ENCODE measurements around the gene SLC12A4. TPM values are rescaled to one million over a fixed set of nuclear protein-coding genes. Genes with fewer than 3 reads are reported as not detected.

The SLC12A4 gene
- polyA plus RNA-seq, 4 donors = 32.4 to 47.4 (median 40.2) TPM

GRCh38 chr16:67907397-67908180 lies 60.8 kb downstream of the SLC12A4 start:
- no peak for DNase-seq (ENCODE audit: low read depth in 4 of 4, low spot score in 2 of 4)

GRCh38 chr16:67902831-67903230 lies 65.6 kb downstream of the SLC12A4 start:
- no peak for DNase-seq (ENCODE audit: low read depth in 4 of 4, low spot score in 2 of 4)

- DNase-seq (ENCODE audit: low read depth in 4 of 4, low spot score in 2 of 4) = no peak
Observed at GRCh38 chr16:67901734-67902133, 66.7 kb downstream of the SLC12A4 start.

- no peak for DNase-seq (ENCODE audit: low read depth in 4 of 4, low spot score in 2 of 4)
Observed at GRCh38 chr16:67897231-67897630, 71.2 kb downstream of the SLC12A4 start.

- DNase-seq (ENCODE audit: low read depth in 4 of 4, low spot score in 2 of 4) = no peak
Observed at GRCh38 chr16:67893743-67894399, 74.6 kb downstream of the SLC12A4 start.

Other genes with a start within 250 kb of the SLC12A4 start
- 10 to 100 TPM; 18.7 to 25.6 (median 23.7) TPM for gene GFOD2, start 249.3 kb downstream of the SLC12A4 start, polyA plus RNA-seq (ENCODE audit: insufficient read length in 4 of 4)
- gene RANBP10, start 162.1 kb downstream of the SLC12A4 start, polyA plus RNA-seq (ENCODE audit: insufficient read length in 4 of 4) = 10 to 100 TPM; 18.4 to 34.4 (median 25.0) TPM
- gene TSNAXIP1, start 161.7 kb downstream of the SLC12A4 start, polyA plus RNA-seq (ENCODE audit: insufficient read length in 4 of 4) = 10 to 100 TPM in 1 of 4 donors, 1 to 10 TPM in 3; 6.3 to 10.7 (median 7.7) TPM
- 10 to 100 TPM; 26.8 to 40.0 (median 32.0) TPM for gene THAP11, start 126.3 kb downstream of the SLC12A4 start, polyA plus RNA-seq (ENCODE audit: insufficient read length in 4 of 4)
- 100 to 1,000 TPM; 114 to 134 (median 127) TPM for gene NUTF2, start 121.7 kb downstream of the SLC12A4 start, polyA plus RNA-seq (ENCODE audit: insufficient read length in 4 of 4)
- 10 to 100 TPM; 37.4 to 62.4 (median 50.7) TPM for gene CENPT, start 120.9 kb downstream of the SLC12A4 start, polyA plus RNA-seq (ENCODE audit: insufficient read length in 4 of 4)
- gene EDC4, start 95.6 kb downstream of the SLC12A4 start, polyA plus RNA-seq (ENCODE audit: insufficient read length in 4 of 4) = 100 to 1,000 TPM in 2 of 4 donors, 10 to 100 TPM in 2; 75.0 to 106 (median 97.3) TPM
- under 1 TPM in 3 of 4 donors, not detected in 1; 0.30 to 0.68 (median 0.63) TPM for gene NRN1L, start 83.8 kb downstream of the SLC12A4 start, polyA plus RNA-seq (ENCODE audit: insufficient read length in 4 of 4)
- 10 to 100 TPM; 33.5 to 44.6 (median 40.1) TPM for gene PSKH1, start 75.4 kb downstream of the SLC12A4 start, polyA plus RNA-seq (ENCODE audit: insufficient read length in 4 of 4)
- 1 to 10 TPM; 4.5 to 7.1 (median 5.8) TPM for gene CTRL, start 36.8 kb downstream of the SLC12A4 start, polyA plus RNA-seq (ENCODE audit: insufficient read length in 4 of 4)
- gene PSMB10, start 31.8 kb downstream of the SLC12A4 start, polyA plus RNA-seq (ENCODE audit: insufficient read length in 4 of 4) = 10 to 100 TPM; 20.3 to 39.4 (median 28.3) TPM
- 10 to 100 TPM; 13.7 to 32.8 (median 20.2) TPM for gene LCAT, start 24.5 kb downstream of the SLC12A4 start, polyA plus RNA-seq (ENCODE audit: insufficient read length in 4 of 4)
- under 1 TPM in 3 of 4 donors, not detected in 1; 0.05 to 0.21 (median 0.08) TPM for gene DPEP3, start 11.9 kb upstream of the SLC12A4 start, polyA plus RNA-seq (ENCODE audit: insufficient read length in 4 of 4)
- 1 to 10 TPM in 1 of 4 donors, under 1 TPM in 3; 0.45 to 1.1 (median 0.78) TPM for gene DPEP2, start 30.8 kb upstream of the SLC12A4 start, polyA plus RNA-seq (ENCODE audit: insufficient read length in 4 of 4)
- gene DPEP2NB, start 47.3 kb upstream of the SLC12A4 start, polyA plus RNA-seq (ENCODE audit: insufficient read length in 4 of 4) = not detected
- 10 to 100 TPM in 3 of 4 donors, 1 to 10 TPM in 1; 9.0 to 13.7 (median 10.9) TPM for gene DDX28, start 54.6 kb upstream of the SLC12A4 start, polyA plus RNA-seq (ENCODE audit: insufficient read length in 4 of 4)
- gene DUS2, start 54.6 kb upstream of the SLC12A4 start, polyA plus RNA-seq (ENCODE audit: insufficient read length in 4 of 4) = 10 to 100 TPM; 13.5 to 19.5 (median 15.5) TPM
- gene NFATC3, start 116.7 kb upstream of the SLC12A4 start, polyA plus RNA-seq (ENCODE audit: insufficient read length in 4 of 4) = 10 to 100 TPM; 30.8 to 35.5 (median 32.9) TPM